Omental fat pad (tissue), 4 donors: ENCODE data around the gene SENP5. TPM values are rescaled to one million over a fixed set of nuclear protein-coding genes. Genes with fewer than 3 reads are reported as not detected.
A peak's percentile ranks its signal among the peaks of the same experiment; 100 is the strongest.

Experiments
- ATAC-seq: fragments of 150-250 bp; one replicate; pipeline ENCODE4 v1.9.1; 2016; ENCODE audit warnings: mild to moderate bottlenecking, moderate library complexity; ENCODE audit not compliant: low FRiP score
- DNase-seq: peaks from one replicate; pipeline ENCODE4 v3.0.0-alpha.2; 2019; ENCODE audit warnings: low spot score
- CTCF ChIP-seq, 3 donors: fragments of 450-650 bp; IDR thresholded peaks; one replicate each; pipeline ENCODE4 v1.5.1; 2016 to 2017; ENCODE audit warnings: antibody characterized with exemption in 3 of 3, mild to moderate bottlenecking in 3 of 3, moderate library complexity in 2 of 3
- total RNA-seq, 4 donors: library from RNA; depleted of rRNA; stranded (reverse); fragments of >200 nt; gene quantifications; one replicate each; pipeline ENCODE4 v1.1.0, GENCODE V29; 2016

SENP5 gene
- total RNA-seq, 4 donors from 2014 or later = 31.3 to 69.9 (median 41.3) TPM

GRCh38 chr3:196947136-196947859 is 79.6 kb downstream of the SENP5 start:
- DNase-seq (no peak), ATAC-seq (no peak)
- no peak for TF ChIP-seq CTCF (IDR thresholded peaks at IDR 0.05)

GRCh38 chr3:196947860-196948441 is 80.2 kb downstream of the SENP5 start:
- ATAC-seq = peak; percentile 4
- no peak for DNase-seq
- no peak for TF ChIP-seq CTCF (IDR thresholded peaks at IDR 0.05)

GRCh38 chr3:196948442-196949284 is 80.9 kb downstream of the SENP5 start:
- no peak for TF ChIP-seq CTCF (IDR thresholded peaks at IDR 0.05)
- DNase-seq (no peak), ATAC-seq (peak; percentile 25)

- DNase-seq = no peak
- TF ChIP-seq CTCF (IDR thresholded peaks at IDR 0.05) = no peak
- no peak for ATAC-seq
These were observed 81.5 kb downstream of the SENP5 start for GRCh38 chr3:196949285-196949619.

GRCh38 chr3:196949750-196950149 is 82.0 kb downstream of the SENP5 start:
- no peak for TF ChIP-seq CTCF (IDR thresholded peaks at IDR 0.05)
- no peak for ATAC-seq

GRCh38 chr3:196951371-196951770 is 83.7 kb downstream of the SENP5 start:
- TF ChIP-seq CTCF (IDR thresholded peaks at IDR 0.05) = no peak
- no peak for DNase-seq
- no peak for ATAC-seq

More at GRCh38 chr3:196949750-196950149, 82.0 kb downstream of the SENP5 start:
- DNase-seq = no peak
